ENCODE measurements around the gene TIMP2.

GRCh38 chr17:78805301-78805700 is 119.9 kb downstream of the TIMP2 start:
- no peak for TF ChIP-seq POLR2A (IDR thresholded peaks at IDR 0.05; ENCODE audit: low read length)
- TF ChIP-seq GATA1 (IDR thresholded peaks at IDR 0.05; ENCODE audit: low read depth, low read length) = no peak

Data from erythroblast (primary cell).